Activated CD8-positive, alpha-beta T cell treated with anti-CD3 and anti-CD28 coated beads for 36 hours (primary cell): ENCODE measurements around the gene NEAT1. TPM values are rescaled to one million over a fixed set of nuclear protein-coding genes. Genes with fewer than 3 reads are reported as not detected.
A peak's percentile ranks its signal among the peaks of the same experiment; 100 is the strongest.
"Not testable (repeated sequence)": the region's sequence is repeated elsewhere in the genome, so short reads cannot be mapped to it uniquely, and the experiment has no call there.

Source experiments
- ATAC-seq: fragments of 200-7000 bp; cut with Tn5 transposase; one replicate; pipeline ENCODE4 v1.10.0; 2021; ENCODE audit warnings: mild to moderate bottlenecking, moderate library complexity
- CTCF ChIA-PET: fragments of 350-600 bp; sonication (Branson Sonifier 250); formaldehyde crosslinking; loops from one replicate; lab custom pipeline; 2021; ENCODE audit warnings: antibody characterized with exemption; lab: Charles Lee
- POLR2A ChIA-PET: fragments of 350-600 bp; sonication (Branson Sonifier 250); formaldehyde crosslinking; loops from one replicate; lab custom pipeline; 2021; ENCODE audit warnings: antibody characterized with exemption; lab: Charles Lee
- DNase-seq: peaks from one replicate; pipeline ENCODE4 v3.0.0-alpha.2; 2020
- H3K27ac Mint-ChIP-seq: one replicate; pipeline ENCODE4 v1.8.0; 2021; ENCODE audit warnings: mild to moderate bottlenecking, mixed read lengths
- H3K27me3 Mint-ChIP-seq: one replicate; pipeline ENCODE4 v1.8.0; 2021; ENCODE audit warnings: mixed read lengths
- H3K36me3 Mint-ChIP-seq: one replicate; pipeline ENCODE4 v1.8.0; 2021; ENCODE audit warnings: low read depth, mixed read lengths
- H3K4me1 Mint-ChIP-seq: one replicate; pipeline ENCODE4 v1.8.0; 2021; ENCODE audit warnings: low read depth, mixed read lengths
- H3K4me3 Mint-ChIP-seq: one replicate; pipeline ENCODE4 v1.8.0; 2021; ENCODE audit warnings: mild to moderate bottlenecking, moderate library complexity, mixed read lengths
- H3K9me3 Mint-ChIP-seq: one replicate; pipeline ENCODE4 v1.8.0; 2021; ENCODE audit warnings: mixed read lengths
- CTCF ChIP-seq: fragments of 200-600 bp; IDR thresholded peaks from one replicate; pipeline ENCODE4 v1.8.0; 2022; ENCODE audit warnings: antibody characterized with exemption, mild to moderate bottlenecking
- intact Hi-C: fragments of 100-400 bp; cut with micrococcal nuclease; formaldehyde crosslinking; loops from one replicate; pipeline ENCODE4 v1.10.0; 2022
- total RNA-seq, 2 experiments: library from RNA; stranded (reverse); gene quantifications; one replicate each; pipeline ENCODE4 v1.2.3, GENCODE V29; 2021

The NEAT1 gene
- total RNA-seq, 2 experiments from 2014 or later, result 313 to 358 TPM

GRCh38 chr11:65468874-65469333, 46.3 kb downstream of the NEAT1 start:
- H3K4me3 Mint-ChIP-seq, result no peak overlapping the region
- H3K27me3 Mint-ChIP-seq, result no peaks in the 10 kb centered on the region
- ATAC-seq (peak; percentile 56), DNase-seq (peak; percentile 84)
- no peaks in the 10 kb centered on the region for H3K36me3 Mint-ChIP-seq
- peak; percentile 58 for TF ChIP-seq CTCF
- ChIA-PET CTCF (interaction anchor here (0.7 to 2.1 kb wide), 16 partner anchors 10 to 240 kb away, joined by 3 to 27 read pairs (median 3); partner anchors contain the start of gene MALAT1), POLR2A (interaction anchor here (1.3 to 15.0 kb wide), 6 partner anchors 12 to 93 kb away, joined by 3 to 687 read pairs (median 6); partner anchors contain the start of genes MALAT1 and NEAT1)
- H3K9me3 Mint-ChIP-seq, result no peaks in the 10 kb centered on the region
- peaks cover 22% of the 10 kb centered on the region for H3K4me1 Mint-ChIP-seq
- intact Hi-C loops, result no loop called here
- no peak overlapping the region for H3K27ac Mint-ChIP-seq

- no peak for ATAC-seq
- TF ChIP-seq CTCF, result no peak
- no peaks in the 10 kb centered on the region for H3K27me3 Mint-ChIP-seq
- no peaks in the 10 kb centered on the region for H3K9me3 Mint-ChIP-seq
- peak overlapping the region; percentile 99 for H3K27ac Mint-ChIP-seq
- peak overlapping the region; percentile 1 for H3K4me3 Mint-ChIP-seq
- intact Hi-C loops, result loop anchor here (5.0 kb wide), 1 partner anchor 37 kb away; no protein-coding TSS in a partner anchor
- peaks cover 26% of the 10 kb centered on the region for H3K4me1 Mint-ChIP-seq
- no peak for DNase-seq
- POLR2A ChIA-PET, result interaction anchor here (1.7 to 15.0 kb wide), 3 partner anchors 19 to 48 kb away, joined by 8 to 687 read pairs (median 391); partner anchors contain the start of genes MALAT1 and NEAT1
- peaks cover 3% of the 10 kb centered on the region for H3K36me3 Mint-ChIP-seq
- CTCF ChIA-PET, result interaction anchor here (0.7 to 3.6 kb wide), 8 partner anchors 18 to 54 kb away, joined by 3 to 27 read pairs (median 11); no protein-coding TSS in a partner anchor
These were observed 47.9 kb downstream of the NEAT1 start for GRCh38 chr11:65470433-65471049.

- ATAC-seq, result peak; percentile 1
- POLR2A ChIA-PET, result interaction anchor here (0.7 to 15.0 kb wide), 16 partner anchors 8 to 90 kb away, joined by 3 to 687 read pairs (median 4); partner anchors contain the start of genes MALAT1 and NEAT1
- H3K27ac Mint-ChIP-seq, result peak overlapping the region; percentile 99
- CTCF ChIA-PET, result interaction anchor here (0.5 to 3.6 kb wide), 18 partner anchors 8 to 116 kb away, joined by 3 to 15 read pairs (median 4); partner anchors contain the start of genes FAM89B and MALAT1
- DNase-seq, result no peak
- H3K4me1 Mint-ChIP-seq, result peaks cover 26% of the 10 kb centered on the region
- no peaks in the 10 kb centered on the region for H3K27me3 Mint-ChIP-seq
- TF ChIP-seq CTCF, result peak; percentile 37
- intact Hi-C loops, result loop anchor here (5.0 kb wide), 1 partner anchor 36 kb away; no protein-coding TSS in a partner anchor
- H3K9me3 Mint-ChIP-seq, result no peaks in the 10 kb centered on the region
- peaks cover 7% of the 10 kb centered on the region for H3K36me3 Mint-ChIP-seq
- H3K4me3 Mint-ChIP-seq, result peak overlapping the region; percentile 72
These were observed 48.9 kb downstream of the NEAT1 start for GRCh38 chr11:65471447-65471891.

- H3K9me3 Mint-ChIP-seq, H3K27me3 Mint-ChIP-seq, DNase-seq, ATAC-seq: not testable (repeated sequence)
- peak overlapping the region; percentile 72 for H3K4me3 Mint-ChIP-seq
- peaks cover 13% of the 10 kb centered on the region for H3K36me3 Mint-ChIP-seq
- ChIA-PET CTCF (interaction anchor here (0.9 to 3.6 kb wide), 15 partner anchors 11 to 143 kb away, joined by 3 to 15 read pairs (median 4); partner anchors contain the start of genes FAM89B and SLC25A45), POLR2A (interaction anchor here (1.0 to 15.0 kb wide), 9 partner anchors 9 to 89 kb away, joined by 3 to 687 read pairs (median 5); partner anchors contain the start of genes MALAT1 and NEAT1)
- intact Hi-C loops, result loop anchor here (5.0 kb wide), 1 partner anchor 35 kb away; no protein-coding TSS in a partner anchor
- peak overlapping the region; percentile 99 for H3K27ac Mint-ChIP-seq
- H3K4me1 Mint-ChIP-seq, result peaks cover 26% of the 10 kb centered on the region
These were observed 50.1 kb downstream of the NEAT1 start for GRCh38 chr11:65472588-65473277.
